Measurements from ENCODE around the gene CLSTN2.

DNA sequence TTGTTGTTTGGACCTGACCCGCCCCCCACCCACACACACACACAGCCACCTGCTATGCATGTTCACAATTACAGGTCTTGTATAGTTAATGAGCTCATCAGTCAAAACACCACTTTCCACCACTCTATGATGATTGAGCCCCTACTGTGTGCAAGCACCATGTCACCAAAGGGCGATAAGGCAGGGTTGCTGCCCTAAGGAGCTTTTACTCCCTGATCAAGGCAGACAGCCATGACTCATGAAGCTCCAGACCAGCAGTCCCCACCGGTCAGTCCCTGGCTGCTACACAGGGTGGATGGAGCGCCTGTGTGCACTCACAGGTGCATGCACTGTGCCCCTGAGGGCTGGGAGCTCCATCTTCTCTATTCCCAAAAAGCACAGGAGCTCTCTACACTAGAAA lies 270.6 kb downstream of the CLSTN2 start:
- TF ChIP-seq TAF1 (IDR thresholded peaks at IDR 0.05; ENCODE audit: borderline replicate concordance, insufficient read depth, low read length) (no peak), POLR2AphosphoS5 (IDR thresholded peaks at IDR 0.05; ENCODE audit: low read depth, low read length) (no peak), SIN3A (IDR thresholded peaks at IDR 0.05; ENCODE audit: borderline replicate concordance, insufficient read depth, low read length) (no peak)
- TF ChIP-seq, protein P1, sequence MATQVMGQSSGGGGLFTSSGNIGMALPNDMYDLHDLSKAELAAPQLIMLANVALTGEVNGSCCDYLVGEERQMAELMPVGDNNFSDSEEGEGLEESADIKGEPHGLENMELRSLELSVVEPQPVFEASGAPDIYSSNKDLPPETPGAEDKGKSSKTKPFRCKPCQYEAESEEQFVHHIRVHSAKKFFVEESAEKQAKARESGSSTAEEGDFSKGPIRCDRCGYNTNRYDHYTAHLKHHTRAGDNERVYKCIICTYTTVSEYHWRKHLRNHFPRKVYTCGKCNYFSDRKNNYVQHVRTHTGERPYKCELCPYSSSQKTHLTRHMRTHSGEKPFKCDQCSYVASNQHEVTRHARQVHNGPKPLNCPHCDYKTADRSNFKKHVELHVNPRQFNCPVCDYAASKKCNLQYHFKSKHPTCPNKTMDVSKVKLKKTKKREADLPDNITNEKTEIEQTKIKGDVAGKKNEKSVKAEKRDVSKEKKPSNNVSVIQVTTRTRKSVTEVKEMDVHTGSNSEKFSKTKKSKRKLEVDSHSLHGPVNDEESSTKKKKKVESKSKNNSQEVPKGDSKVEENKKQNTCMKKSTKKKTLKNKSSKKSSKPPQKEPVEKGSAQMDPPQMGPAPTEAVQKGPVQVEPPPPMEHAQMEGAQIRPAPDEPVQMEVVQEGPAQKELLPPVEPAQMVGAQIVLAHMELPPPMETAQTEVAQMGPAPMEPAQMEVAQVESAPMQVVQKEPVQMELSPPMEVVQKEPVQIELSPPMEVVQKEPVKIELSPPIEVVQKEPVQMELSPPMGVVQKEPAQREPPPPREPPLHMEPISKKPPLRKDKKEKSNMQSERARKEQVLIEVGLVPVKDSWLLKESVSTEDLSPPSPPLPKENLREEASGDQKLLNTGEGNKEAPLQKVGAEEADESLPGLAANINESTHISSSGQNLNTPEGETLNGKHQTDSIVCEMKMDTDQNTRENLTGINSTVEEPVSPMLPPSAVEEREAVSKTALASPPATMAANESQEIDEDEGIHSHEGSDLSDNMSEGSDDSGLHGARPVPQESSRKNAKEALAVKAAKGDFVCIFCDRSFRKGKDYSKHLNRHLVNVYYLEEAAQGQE (IDR thresholded peaks at IDR 0.05; ENCODE audit: insufficient read depth in 1 of 2, low read depth in 2 of 2, low read length in 2 of 2): no peak
